K562 (cell line): ENCODE results near the gene ASZ1. TPM values are rescaled to one million over a fixed set of nuclear protein-coding genes. Genes with fewer than 3 reads are reported as not detected.
A peak's percentile ranks its signal among the peaks of the same experiment; 100 is the strongest.

ENCODE experiments used
- ATAC-seq: fragments of 200-7000 bp; cut with Tn5 transposase; 3 replicates; pipeline ENCODE4 v1.9.1; 2020; ENCODE audit warnings: moderate library complexity
- BruUV-seq: library from RNA; stranded (reverse); fragments of 400-500 nt; replicated peaks from 2 replicates; lab custom pipeline; 2021; lab: Mats Ljungman, UMichigan
- CTCF ChIA-PET: fragments of 300-600 bp; formaldehyde crosslinking; extraction: SDS; loops from one replicate; lab custom pipeline; 2021; ENCODE audit warnings: low intra/inter-chr PET ratio; lab: Yijun Ruan, JAX
- POLR2A ChIA-PET: fragments of 300-600, 350-650 bp; sonication (Branson Sonifier 250); formaldehyde crosslinking; extraction: SDS; loops from one replicate; lab custom pipeline; 2021; ENCODE audit warnings: antibody characterized with exemption, inconsistent platforms; lab: Yijun Ruan, JAX
- DNase-seq, 4 experiments: peaks; one replicate each; pipeline versions ENCODE4 v3.0.0 to v3.0.0-alpha.2; 2011 to 2018; ENCODE audit warnings: low spot score in 3 of 4, mixed read lengths in 3 of 4; ENCODE audit errors: extremely low read depth in 1 of 4
- FAIRE-seq: peaks from 2 replicates; lab custom pipeline; 2011; peaks lifted over from hg19 to GRCh38; lab: Jason Lieb, UNC
- H2AFZ ChIP-seq: 2 replicates; pipeline ENCODE4 v1.6.0; 2011; ENCODE audit warnings: low read depth, low read length, control low read depth, inconsistent platforms
- H3K27ac ChIP-seq: fragments of 200-600 bp; 3 replicates; pipeline ENCODE4 v1.8.0; 2011; ENCODE audit warnings: low read depth, mild to moderate bottlenecking, control low read depth, inconsistent platforms, low read length, moderate library complexity, mixed read lengths; ENCODE audit errors: extremely low read depth
- H3K27me3 ChIP-seq, 2 experiments: fragments of 300-600 bp in 1 of 2; 2 replicates in 1 of 2; 3 replicates in 1 of 2; pipeline versions ENCODE4 v1.6.0 to v1.8.0; 2011; ENCODE audit warnings: inconsistent platforms in 2 of 2, low read length in 2 of 2, mild to moderate bottlenecking in 1 of 2, mixed read lengths in 1 of 2, moderate library complexity in 1 of 2; ENCODE audit not compliant: control insufficient read depth in 2 of 2, insufficient read depth in 2 of 2
- H3K36me3 ChIP-seq: fragments of 300-600 bp; 3 replicates; pipeline ENCODE4 v1.8.0; 2011; ENCODE audit warnings: mild to moderate bottlenecking, low read length, inconsistent platforms; ENCODE audit not compliant: control insufficient read depth, insufficient read depth
- H3K4me1 ChIP-seq, 2 experiments: fragments of 200-600 bp in 1 of 2; replicated peaks in 1 of 2; 2 replicates in 1 of 2; 3 replicates in 1 of 2; pipeline versions ENCODE4 v1.5.1 to v1.8.0; 2011; ENCODE audit warnings: inconsistent platforms in 2 of 2, low read length in 2 of 2, mild to moderate bottlenecking in 1 of 2, mixed read lengths in 1 of 2, moderate library complexity in 1 of 2; ENCODE audit not compliant: control insufficient read depth in 2 of 2, insufficient read depth in 2 of 2
- H3K4me2 ChIP-seq: 2 replicates; pipeline ENCODE4 v1.6.1; 2011; ENCODE audit warnings: low read length, control low read depth, inconsistent platforms, mixed read lengths; ENCODE audit not compliant: insufficient read depth
- H3K4me3 ChIP-seq: fragments of 200-600 bp; sonication (generic), shearing (Covaris generic); 2 replicates; pipeline ENCODE4 v1.5.1; 2016; ENCODE audit warnings: control low read depth, inconsistent platforms
- H3K79me2 ChIP-seq: fragments of 200-600 bp; 3 replicates; pipeline ENCODE4 v1.8.0; 2011; ENCODE audit warnings: low read length, inconsistent platforms; ENCODE audit not compliant: control insufficient read depth, insufficient read depth
- H3K9ac ChIP-seq, 2 experiments: 2 replicates each; pipeline versions ENCODE4 v1.6.0 to v1.6.1; 2011; ENCODE audit warnings: low read depth in 2 of 2, low read length in 2 of 2, control low read depth in 1 of 2, inconsistent platforms in 1 of 2, mild to moderate bottlenecking in 1 of 2, mixed read lengths in 1 of 2; ENCODE audit not compliant: insufficient read depth in 1 of 2
- H3K9me1 ChIP-seq: one replicate; pipeline ENCODE4 v1.6.0; 2011; ENCODE audit warnings: inconsistent platforms, mild to moderate bottlenecking, low read length, moderate library complexity; ENCODE audit not compliant: control insufficient read depth, insufficient read depth
- H3K9me3 ChIP-seq: replicated peaks from 2 replicates; pipeline ENCODE4 v1.5.1; 2011; ENCODE audit warnings: low read depth, low read length, inconsistent platforms; ENCODE audit not compliant: control insufficient read depth, insufficient read depth
- H4K20me1 ChIP-seq: replicated peaks from 2 replicates; pipeline ENCODE4 v1.6.1; 2011; ENCODE audit warnings: low read length, inconsistent platforms, mixed read lengths; ENCODE audit not compliant: control insufficient read depth, insufficient read depth
- ELF1 ChIP-seq: fragments of 200-800 bp; sonication (Bioruptor generic); IDR thresholded peaks from 2 replicates; pipeline ENCODE4 v1.6.1; 2016; ENCODE audit warnings: missing genetic modification characterization, missing compliant biosample characterization
- NRF1 ChIP-seq, 2 experiments: fragments of 450-650 bp; IDR thresholded peaks in 1 of 2; conservative IDR thresholded peaks in 1 of 2; 2 replicates each; pipeline ENCODE4 v1.6.1; 2014; ENCODE audit warnings: mild to moderate bottlenecking in 2 of 2
- WGBS: fragments of 100-300 bp; shearing (Covaris generic); methylation state at CpG from one replicate; pipeline ENCODE4 v1.1.6; 2016; ENCODE audit warnings: low coverage, mixed read lengths; ENCODE audit not compliant: insufficient coverage; ENCODE audit errors: missing lambda C conversion rate; 5-methylcytosine and 5-hydroxymethylcytosine counted together
- in situ Hi-C: fragments of 300-500 bp; cut with MboI; formaldehyde crosslinking; loops from 4 replicates; pipeline ENCODE4 v1.15.0; 2018; ENCODE audit warnings: inconsistent platforms, mixed read lengths
- intact Hi-C: fragments of 100-400 bp; cut with micrococcal nuclease; formaldehyde crosslinking; loops from 2 replicates; pipeline ENCODE4 v1.14.2; 2022
- polyA plus RNA-seq, 8 experiments: library from polyadenylated mRNA; depleted of rRNA in 4 of 8; stranded (reverse) in 5 of 8; unstranded in 3 of 8; fragments of >200 nt; fragmentation: Nextera tagmentation in 2 of 8; fragmentation: Illumina TruSeq in 1 of 8; extraction: Ambion mirVana in 2 of 8; extraction: Trizol in 1 of 8; gene quantifications; 2 replicates each; pipeline versions ENCODE4 v1.2.1 to v1.2.3, GENCODE V29; 2011 to 2014; ENCODE audit warnings: inconsistent platforms in 1 of 8, missing spikeins in 1 of 8
- total RNA-seq, 7 experiments: library from RNA; depleted of rRNA in 6 of 7; stranded (reverse); fragments of >200 nt in 6 of 7; fragmentation: Illumina TruSeq in 2 of 7; extraction: Trizol in 2 of 7; gene quantifications; 2 replicates each; pipeline versions ENCODE4 v1.2.1 to v1.2.3, GENCODE V29; 2011 to 2021; ENCODE audit warnings: low replicate concordance in 1 of 7
- TF ChIP-seq, protein P1 (sequence below): fragments of 250-450 bp; sonication (Bioruptor Pico); IDR thresholded peaks from 2 replicates; pipeline ENCODE4 v1.4.0; 2020; ENCODE audit warnings: mild to moderate bottlenecking, moderate library complexity
- TF ChIP-seq, protein P2 (sequence below): fragments of 250-450 bp; sonication (Bioruptor Pico); IDR thresholded peaks from 2 replicates; pipeline ENCODE4 v1.8.0; 2021; ENCODE audit warnings: moderate library complexity, mild to moderate bottlenecking, inconsistent platforms

ASZ1 gene
- total and polyA plus RNA-seq, 9 of the 15 experiments (the other 6 are each of a cell fraction or from before 2014, with no cell fraction given), result not detected

DNA sequence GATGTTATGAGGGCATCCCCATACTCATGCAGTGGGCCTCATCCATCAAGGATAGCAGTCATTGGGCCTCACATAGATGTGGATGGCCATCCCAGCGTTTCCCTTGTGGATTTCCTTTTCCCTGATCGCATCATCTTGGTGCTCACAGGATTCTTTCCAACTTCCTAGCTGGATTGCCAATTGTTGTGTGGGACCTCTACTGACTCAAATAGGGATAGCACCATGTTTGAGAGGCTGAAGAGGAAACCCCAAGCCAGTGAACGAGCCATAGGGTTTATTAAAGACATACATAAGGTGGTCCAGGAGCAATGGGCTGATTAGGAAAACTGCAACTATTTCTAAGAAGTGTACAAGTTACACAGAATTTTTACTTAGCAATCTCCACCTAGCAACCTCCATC, 21.8 kb downstream of the ASZ1 start (continued):
- TF ChIP-seq, protein P1, sequence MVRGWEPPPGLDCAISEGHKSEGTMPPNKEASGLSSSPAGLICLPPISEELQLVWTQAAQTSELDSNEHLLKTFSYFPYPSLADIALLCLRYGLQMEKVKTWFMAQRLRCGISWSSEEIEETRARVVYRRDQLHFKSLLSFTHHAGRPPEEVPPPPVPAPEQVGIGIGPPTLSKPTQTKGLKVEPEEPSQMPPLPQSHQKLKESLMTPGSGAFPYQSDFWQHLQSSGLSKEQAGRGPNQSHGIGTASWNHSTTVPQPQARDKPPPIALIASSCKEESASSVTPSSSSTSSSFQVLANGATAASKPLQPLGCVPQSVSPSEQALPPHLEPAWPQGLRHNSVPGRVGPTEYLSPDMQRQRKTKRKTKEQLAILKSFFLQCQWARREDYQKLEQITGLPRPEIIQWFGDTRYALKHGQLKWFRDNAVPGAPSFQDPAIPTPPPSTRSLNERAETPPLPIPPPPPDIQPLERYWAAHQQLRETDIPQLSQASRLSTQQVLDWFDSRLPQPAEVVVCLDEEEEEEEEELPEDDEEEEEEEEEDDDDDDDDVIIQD (CRISPR knock-in tag), result no peak
- TF ChIP-seq, protein P2, sequence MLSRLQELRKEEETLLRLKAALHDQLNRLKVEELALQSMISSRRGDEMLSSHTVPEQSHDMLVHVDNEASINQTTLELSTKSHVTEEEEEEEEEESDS (CRISPR knock-in tag), result no peak

DNA sequence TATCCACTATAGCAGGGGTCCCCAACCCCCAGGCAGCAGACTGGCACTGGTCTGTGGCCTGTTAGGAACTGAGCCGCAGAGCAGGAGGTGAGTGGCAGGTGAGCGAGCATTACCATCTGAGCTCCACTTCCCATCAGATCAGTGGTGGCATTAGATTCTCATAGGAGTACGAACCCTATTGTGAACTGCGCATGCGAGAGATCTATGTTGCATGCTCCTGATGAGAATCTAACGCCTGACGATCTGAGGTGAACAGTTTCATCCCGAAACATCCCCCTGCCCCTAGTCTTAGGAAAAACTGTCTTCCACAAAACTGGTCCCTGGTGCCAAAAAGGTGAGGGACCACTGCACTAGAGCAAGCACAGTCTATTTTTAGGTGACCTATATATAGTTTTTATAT, 23.6 kb downstream of the ASZ1 start:
- CTCF ChIA-PET, result no interaction called here
- no peak overlapping the region for H3K9ac ChIP-seq
- intact Hi-C loops (loop anchor here (10.0 kb wide), 1 partner anchor 311 kb away; no protein-coding TSS in a partner anchor), in situ Hi-C loops (no loop called here)
- DNase-seq (no peak), ATAC-seq (no peak), FAIRE-seq (no peak)
- no TSS peak for BruUV-seq
- no peaks in the 10 kb centered on the region for H3K9me3 ChIP-seq
- POLR2A ChIA-PET, result no interaction called here
- no peaks in the 10 kb centered on the region for H3K36me3 ChIP-seq
- H3K4me2 ChIP-seq, result no peak overlapping the region
- WGBS, result 0% methylated on average over 8 of the region's 8 CpGs
- H2AFZ ChIP-seq, result no peak overlapping the region
- H4K20me1 ChIP-seq, result no peaks in the 10 kb centered on the region
- H3K27me3 ChIP-seq, result no peaks in the 10 kb centered on the region
- no peaks in the 10 kb centered on the region for H3K4me1 ChIP-seq
- no peak overlapping the region for H3K4me3 ChIP-seq
- no peaks in the 10 kb centered on the region for H3K9me1 ChIP-seq
- H3K27ac ChIP-seq, result no peak overlapping the region
- TF ChIP-seq NRF1 (conservative IDR thresholded peaks at IDR 0.05 in 1 of 2, IDR thresholded peaks at IDR 0.05 in 1 of 2), result peak; percentile 60 to 69
- TF ChIP-seq ELF1 (tag), result no peak
- TF ChIP-seq, all 486 proteins: peak for 1
- no peaks in the 10 kb centered on the region for H3K79me2 ChIP-seq
